Stimulated activated CD4-positive, alpha-beta T cell treated with anti-CD3 and anti-CD28 coated beads, Interleukin-1b, Interleukin-23, amount 100 ng/mL, for 4 hours (primary cell): ENCODE measurements around the gene PCAT7.
"Not testable (repeated sequence)": the region's sequence is repeated elsewhere in the genome, so short reads cannot be mapped to it uniquely, and the experiment has no call there.

Source experiments
- DNase-seq, 2 donors: peaks; one replicate each; pipeline ENCODE4 v3.0.0-alpha.2; 2020; ENCODE audit warnings: low read depth in 2 of 2

The PCAT7 gene

DNA sequence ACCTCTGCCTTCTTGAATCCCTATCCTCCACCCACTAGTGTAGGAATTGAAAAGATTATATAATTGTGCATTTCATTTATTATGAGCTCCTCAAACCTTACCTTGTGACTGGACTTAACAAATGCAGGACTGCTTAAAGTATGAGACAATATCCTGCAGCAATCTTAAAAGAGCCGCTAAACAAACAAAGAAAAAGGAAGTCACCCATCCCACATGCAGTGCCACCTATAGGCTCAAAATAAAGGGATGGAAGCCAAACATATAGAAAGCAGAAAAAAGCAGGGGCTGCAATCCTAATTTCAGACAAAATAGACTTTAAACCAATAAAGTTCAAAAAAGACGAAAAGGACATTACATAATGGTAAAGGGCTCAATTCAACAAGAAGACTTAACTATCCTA, 8.7 kb downstream of the PCAT7 start:
- DNase-seq: no peak

GRCh38 chr9:94564279-94564678, 9.4 kb downstream of the PCAT7 start:
- DNase-seq: not testable (repeated sequence)

- no peak for DNase-seq
Observed at GRCh38 chr9:94566550-94566949, 11.7 kb downstream of the PCAT7 start.

GRCh38 chr9:94567271-94567670, 12.4 kb downstream of the PCAT7 start:
- DNase-seq: no peak

DNA sequence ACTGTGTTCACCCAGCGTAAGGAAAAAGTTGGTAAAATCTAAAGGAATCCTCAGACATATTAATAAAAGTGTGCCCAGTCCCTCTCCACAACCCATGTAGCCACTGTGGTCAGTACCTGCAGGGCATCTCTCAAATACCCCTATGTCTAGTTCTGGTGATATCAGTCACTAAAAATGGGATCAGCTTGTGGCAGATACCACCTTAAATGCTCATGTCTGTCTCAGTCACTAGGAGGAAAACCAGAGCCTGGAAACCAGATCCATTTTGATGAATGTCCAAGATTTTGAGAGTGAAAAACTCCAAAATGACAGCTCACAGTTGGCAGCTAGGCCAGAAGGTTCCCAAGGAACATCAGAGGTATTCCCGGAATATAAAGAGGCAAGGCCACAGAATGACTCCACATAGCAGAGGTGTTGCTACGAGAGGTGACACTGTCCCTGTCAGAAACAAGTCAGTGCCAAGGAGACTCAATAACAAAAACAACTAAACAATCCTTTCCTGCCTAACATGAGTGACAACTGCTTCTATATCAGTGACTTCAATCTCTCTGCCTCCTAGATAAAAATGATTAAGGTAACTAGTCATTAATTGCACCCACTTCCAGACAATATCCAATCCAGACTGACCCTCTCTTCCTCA, 13.5 kb downstream of the PCAT7 start:
- DNase-seq: no peak

- no peak for DNase-seq
Observed at GRCh38 chr9:94568972-94569712, 14.3 kb downstream of the PCAT7 start.

GRCh38 chr9:94576131-94576530, 21.2 kb downstream of the PCAT7 start:
- DNase-seq: no peak

- no peak for DNase-seq
Observed at GRCh38 chr9:94577036-94577435, 22.2 kb downstream of the PCAT7 start.

GRCh38 chr9:94577571-94577970, 22.7 kb downstream of the PCAT7 start:
- DNase-seq: no peak

DNA sequence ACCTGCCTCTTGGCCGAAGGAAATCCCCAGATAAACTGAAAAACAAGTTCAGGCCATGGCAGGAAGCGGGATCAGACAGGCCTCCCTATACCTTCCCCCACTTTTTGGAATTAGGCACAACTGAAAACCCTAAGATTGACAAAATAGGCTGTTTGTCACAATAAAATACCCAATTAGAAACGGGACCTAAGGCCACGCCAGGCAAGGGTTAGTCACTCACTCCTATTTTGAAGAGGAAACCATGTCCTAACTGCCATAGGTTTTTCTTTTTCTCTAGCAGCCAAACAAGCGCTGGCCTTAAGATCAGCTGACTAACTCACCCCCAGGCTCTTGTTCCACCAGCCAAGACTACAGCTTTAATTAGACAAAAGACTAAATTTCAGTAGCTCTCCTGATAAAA, 26.8 kb downstream of the PCAT7 start:
- DNase-seq: no peak

GRCh38 chr9:94584555-94584954, 29.7 kb downstream of the PCAT7 start:
- DNase-seq: no peak

DNA sequence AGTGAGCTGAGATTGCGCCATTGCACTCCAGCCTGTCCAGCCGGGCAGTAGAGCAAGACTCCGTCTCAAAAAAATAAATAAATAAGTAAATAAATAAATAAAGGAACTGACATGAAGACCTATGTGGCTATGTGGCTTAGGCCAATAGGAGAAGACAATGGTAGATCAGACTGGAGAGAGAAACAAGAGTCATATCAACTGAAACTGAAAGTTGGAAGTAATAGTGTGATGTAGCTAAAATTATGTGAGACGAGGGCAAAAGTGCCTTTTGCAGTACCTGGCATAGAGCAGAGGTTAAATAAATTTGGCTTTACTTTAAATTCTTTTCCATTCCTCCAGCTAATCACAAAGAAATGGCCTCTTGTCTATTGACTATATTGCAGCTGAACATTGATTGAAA, 31.4 kb downstream of the PCAT7 start:
- no peak for DNase-seq

- no peak for DNase-seq
Observed at GRCh38 chr9:94586814-94587213, 31.9 kb downstream of the PCAT7 start.

GRCh38 chr9:94588681-94589080, 33.8 kb downstream of the PCAT7 start:
- no peak for DNase-seq

GRCh38 chr9:94591046-94591545, 36.2 kb downstream of the PCAT7 start:
- DNase-seq: not testable (repeated sequence)

- no peak for DNase-seq
Observed at GRCh38 chr9:94591876-94592275, 37.0 kb downstream of the PCAT7 start.

- DNase-seq: not testable (repeated sequence)
Observed at GRCh38 chr9:94592683-94593082, 37.8 kb downstream of the PCAT7 start.

DNA sequence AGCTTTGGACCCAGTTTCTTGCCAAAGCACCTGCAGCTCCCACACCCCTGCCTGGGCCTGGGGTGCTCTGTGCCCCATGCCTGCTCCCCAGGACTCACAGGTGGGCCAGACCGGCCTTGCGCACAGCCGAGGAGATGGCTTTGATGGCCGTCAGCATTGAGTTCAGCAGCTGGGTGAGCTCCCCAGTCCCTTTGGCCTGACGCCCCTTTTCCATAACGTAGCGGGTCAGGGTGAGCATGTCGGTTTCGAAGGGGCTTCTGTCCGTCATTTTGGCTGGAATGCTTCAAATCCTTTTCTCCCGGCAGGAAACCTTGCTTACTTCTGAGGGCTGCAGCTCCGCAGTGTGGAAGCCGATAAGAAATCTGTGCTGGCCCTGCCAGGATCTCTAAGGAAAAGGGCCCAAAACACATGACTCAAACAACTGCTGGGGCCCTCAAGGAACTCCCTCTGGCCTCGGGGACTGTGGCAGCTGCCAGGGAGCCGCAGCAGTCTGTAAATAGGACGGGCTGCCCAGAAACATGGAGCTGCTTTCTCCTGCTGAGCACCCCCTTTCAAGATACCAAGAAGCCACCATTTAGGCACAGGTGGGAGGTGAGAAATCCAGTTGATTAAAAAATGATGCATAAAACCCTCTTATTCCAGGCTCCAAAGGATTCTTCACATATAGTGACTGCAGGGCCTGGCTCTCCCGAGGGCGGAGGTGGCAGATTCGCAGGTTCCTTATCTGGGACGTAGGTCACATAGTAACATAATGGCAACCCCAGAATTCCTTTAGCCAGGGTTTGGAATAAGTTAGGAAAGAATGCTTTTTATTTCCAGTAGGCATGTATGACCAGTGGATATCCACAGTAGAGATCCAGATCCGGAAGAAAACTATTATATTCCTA, 38.8 kb downstream of the PCAT7 start, which contains the start of gene FBP2:
TSS of gene FBP2 (minus strand) at position 366 of the 887 bp plus-strand sequence. CDS start at position 268, 98 bp downstream.
- no peak for DNase-seq

DNA sequence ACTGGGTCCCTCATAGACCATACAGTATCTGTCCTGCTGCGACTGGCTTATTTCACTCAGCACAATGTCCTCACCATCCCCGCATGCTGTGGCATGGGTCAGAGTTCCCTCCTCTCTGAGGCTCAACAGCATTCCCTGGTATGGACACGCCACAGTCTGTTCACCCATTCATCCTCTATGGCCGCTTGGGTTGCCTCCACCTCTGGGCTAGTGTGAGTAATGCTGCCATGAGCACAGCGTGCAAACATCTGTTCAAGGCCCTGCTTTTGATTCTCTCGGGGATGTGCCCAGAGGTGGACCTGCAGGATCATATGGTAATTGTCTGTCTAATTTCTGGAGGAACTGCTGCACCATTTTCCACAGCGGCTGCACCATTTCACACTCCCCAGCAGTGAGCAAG, 44.2 kb downstream of the PCAT7 start:
- no peak for DNase-seq

DNA sequence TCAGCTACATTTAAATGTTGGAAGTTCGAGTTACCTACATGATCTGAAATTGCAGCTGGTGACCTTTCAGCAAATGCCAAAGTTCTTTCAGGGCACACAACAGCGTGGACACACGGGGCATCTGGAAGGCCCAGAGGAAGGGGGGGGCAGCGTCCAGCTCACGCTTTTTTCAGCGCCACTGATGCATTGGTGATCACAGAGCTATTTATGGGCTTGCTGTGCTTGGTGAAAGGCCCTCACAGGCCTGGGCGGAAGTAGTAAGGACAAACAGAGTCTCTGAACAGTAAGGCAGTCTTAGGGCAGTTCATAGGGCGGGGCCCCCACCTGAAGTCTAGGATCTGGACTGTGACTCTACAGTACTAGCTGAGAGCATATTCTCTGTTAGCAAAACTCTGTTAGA, 45.4 kb downstream of the PCAT7 start:
- no peak for DNase-seq

- DNase-seq: no peak
Observed at GRCh38 chr9:94600715-94601114, 45.8 kb downstream of the PCAT7 start.

- DNase-seq: no peak
Observed at GRCh38 chr9:94602666-94603065, 47.8 kb downstream of the PCAT7 start.
